Measurements from ENCODE around the gene NEUROD2. TPM values are rescaled to one million over a fixed set of nuclear protein-coding genes. Genes with fewer than 3 reads are reported as not detected.
"Not testable (repeated sequence)": the region's sequence is repeated elsewhere in the genome, so short reads cannot be mapped to it uniquely, and the experiment has no call there.

Gene NEUROD2
- total RNA-seq, 1 donor: under 0.01 TPM

- no peaks in the 10 kb centered on the region for H3K9me3 ChIP-seq (ENCODE audit: low read depth, low read length)
Measured at GRCh38 chr17:39595928-39596510, 11.7 kb downstream of the NEUROD2 start.

GRCh38 chr17:39595294-39595693 lies 12.4 kb downstream of the NEUROD2 start:
- Histone ChIP-seq H3K9me3 (ENCODE audit: low read depth, low read length) (no peaks in the 10 kb centered on the region), H3K4me1 (ENCODE audit: insufficient read depth, low read length) (peaks cover 15% of the 10 kb centered on the region), H3K4me3 (ENCODE audit: low read length) (no peak overlapping the region), H3K27me3 (ENCODE audit: insufficient read depth, low read length) (peaks cover 80% of the 10 kb centered on the region)

More at GRCh38 chr17:39595928-39596510, 11.7 kb downstream of the NEUROD2 start:
- Histone ChIP-seq H3K4me1 (ENCODE audit: insufficient read depth, low read length) (peaks cover 15% of the 10 kb centered on the region), H3K27me3 (ENCODE audit: insufficient read depth, low read length) (peaks cover 88% of the 10 kb centered on the region), H3K4me3 (ENCODE audit: low read length) (no peak overlapping the region)

- peaks cover 6% of the 10 kb centered on the region for H3K4me1 ChIP-seq (ENCODE audit: insufficient read depth, low read length)
- peaks cover 61% of the 10 kb centered on the region for H3K27me3 ChIP-seq (ENCODE audit: insufficient read depth, low read length)
- H3K4me3 ChIP-seq (ENCODE audit: low read length): no peak overlapping the region
- no peaks in the 10 kb centered on the region for H3K9me3 ChIP-seq (ENCODE audit: low read depth, low read length)
Measured at GRCh38 chr17:39593371-39593770, 14.3 kb downstream of the NEUROD2 start.

DNA sequence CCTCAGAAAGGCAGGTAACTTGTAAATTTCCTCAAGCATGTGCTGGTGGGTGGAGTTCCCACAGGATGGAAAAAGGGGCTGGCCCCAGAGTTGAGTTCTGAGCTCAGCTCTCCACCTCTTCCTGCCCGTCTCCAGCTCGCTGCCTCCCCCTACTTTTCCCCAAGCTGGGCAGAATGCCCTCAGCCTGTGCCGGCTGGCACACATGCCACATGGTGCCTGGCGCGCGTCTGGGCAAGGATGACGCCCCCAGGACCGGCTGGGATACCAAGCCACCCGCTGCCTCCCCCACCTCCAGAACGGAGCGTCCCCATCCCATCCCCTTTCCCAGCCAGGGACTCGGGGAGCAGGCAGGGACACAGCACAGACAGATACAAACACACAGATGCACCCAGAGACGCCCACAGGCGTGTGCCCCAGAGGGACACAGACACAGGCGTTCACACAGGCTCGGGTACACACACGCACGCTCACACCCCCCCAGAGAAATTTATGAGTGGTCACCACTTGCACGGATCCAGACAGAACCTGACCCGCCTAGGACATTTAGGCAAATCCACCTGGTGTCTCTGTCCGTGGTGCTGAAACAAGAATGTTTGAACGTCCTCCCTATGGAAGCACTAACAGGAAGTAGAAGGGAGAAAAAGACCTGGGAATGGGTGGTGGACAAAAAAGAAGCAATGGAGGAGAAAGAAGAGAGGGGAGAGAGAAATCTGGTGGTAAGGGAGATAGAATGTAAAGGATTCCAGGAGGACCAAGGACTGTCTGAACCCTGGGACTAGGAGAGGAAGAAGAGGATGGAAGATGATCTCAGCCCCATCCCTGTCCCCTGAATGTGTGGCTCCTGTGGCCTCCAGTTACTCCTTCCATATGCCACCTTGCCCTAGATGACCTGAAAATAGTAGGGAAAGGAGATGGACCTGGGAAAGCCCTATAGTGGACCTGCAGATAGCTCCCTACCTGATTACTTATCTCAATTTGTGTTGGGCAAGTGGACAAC lies 15.5 kb downstream of the NEUROD2 start:
- peaks cover 51% of the 10 kb centered on the region for H3K27me3 ChIP-seq (ENCODE audit: insufficient read depth, low read length)
- H3K9me3 ChIP-seq (ENCODE audit: low read depth, low read length): no peaks in the 10 kb centered on the region
- H3K4me1 ChIP-seq (ENCODE audit: insufficient read depth, low read length): no peaks in the 10 kb centered on the region
- no peak overlapping the region for H3K4me3 ChIP-seq (ENCODE audit: low read length)

DNA sequence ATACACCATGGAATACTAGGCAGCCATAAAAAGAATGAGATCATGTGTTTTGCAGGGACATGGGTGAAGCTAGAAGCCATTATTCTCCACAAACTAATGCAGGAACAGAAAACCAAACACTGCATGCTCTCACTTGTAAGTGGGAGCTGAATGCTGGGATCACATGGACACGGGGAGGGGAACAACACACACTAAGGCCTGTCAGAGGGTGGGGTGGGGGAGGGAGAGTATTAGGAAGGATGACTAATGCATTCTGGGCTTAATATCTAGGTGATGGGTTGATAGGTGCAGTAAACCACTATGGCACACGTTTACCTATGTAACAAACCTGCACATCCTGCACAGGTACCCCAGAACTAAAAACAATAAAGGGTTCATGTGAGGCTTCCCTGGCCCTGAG lies 17.5 kb downstream of the NEUROD2 start:
- H3K4me1 ChIP-seq (ENCODE audit: insufficient read depth, low read length); H3K9me3 ChIP-seq (ENCODE audit: low read depth, low read length); H3K4me3 ChIP-seq (ENCODE audit: low read length): not testable (repeated sequence)
- peaks cover 33% of the 10 kb centered on the region for H3K27me3 ChIP-seq (ENCODE audit: insufficient read depth, low read length)

DNA sequence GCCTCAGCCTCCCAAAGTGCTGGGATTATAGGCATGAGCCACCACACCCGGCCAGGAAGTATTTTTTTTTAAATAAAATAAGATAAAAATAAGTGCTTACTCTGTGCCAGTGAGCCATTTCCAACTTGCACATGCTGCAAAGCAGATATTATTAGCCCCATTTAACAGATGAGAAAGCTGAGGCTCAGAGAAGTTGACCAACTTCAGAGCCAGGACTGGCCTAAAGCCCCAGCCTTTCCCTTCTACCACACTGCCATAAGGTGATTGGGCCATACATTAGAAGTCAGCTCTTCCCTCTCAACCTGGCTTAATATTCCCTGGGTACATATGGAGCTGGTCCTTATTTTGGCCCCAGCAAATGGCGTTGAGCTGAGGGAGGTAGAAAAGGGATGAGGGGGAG lies 25.1 kb downstream of the NEUROD2 start:
- H3K4me3 ChIP-seq (ENCODE audit: low read length): no peak overlapping the region
- no peaks in the 10 kb centered on the region for H3K27me3 ChIP-seq (ENCODE audit: insufficient read depth, low read length)
- no peaks in the 10 kb centered on the region for H3K9me3 ChIP-seq (ENCODE audit: low read depth, low read length)
- H3K4me1 ChIP-seq (ENCODE audit: insufficient read depth, low read length): no peaks in the 10 kb centered on the region

- H3K4me1 ChIP-seq (ENCODE audit: insufficient read depth, low read length): no peaks in the 10 kb centered on the region
- H3K4me3 ChIP-seq (ENCODE audit: low read length): no peak overlapping the region
- no peaks in the 10 kb centered on the region for H3K9me3 ChIP-seq (ENCODE audit: low read depth, low read length)
- H3K27me3 ChIP-seq (ENCODE audit: insufficient read depth, low read length): no peaks in the 10 kb centered on the region
Measured at GRCh38 chr17:39581759-39582085, 26.0 kb downstream of the NEUROD2 start.

DNA sequence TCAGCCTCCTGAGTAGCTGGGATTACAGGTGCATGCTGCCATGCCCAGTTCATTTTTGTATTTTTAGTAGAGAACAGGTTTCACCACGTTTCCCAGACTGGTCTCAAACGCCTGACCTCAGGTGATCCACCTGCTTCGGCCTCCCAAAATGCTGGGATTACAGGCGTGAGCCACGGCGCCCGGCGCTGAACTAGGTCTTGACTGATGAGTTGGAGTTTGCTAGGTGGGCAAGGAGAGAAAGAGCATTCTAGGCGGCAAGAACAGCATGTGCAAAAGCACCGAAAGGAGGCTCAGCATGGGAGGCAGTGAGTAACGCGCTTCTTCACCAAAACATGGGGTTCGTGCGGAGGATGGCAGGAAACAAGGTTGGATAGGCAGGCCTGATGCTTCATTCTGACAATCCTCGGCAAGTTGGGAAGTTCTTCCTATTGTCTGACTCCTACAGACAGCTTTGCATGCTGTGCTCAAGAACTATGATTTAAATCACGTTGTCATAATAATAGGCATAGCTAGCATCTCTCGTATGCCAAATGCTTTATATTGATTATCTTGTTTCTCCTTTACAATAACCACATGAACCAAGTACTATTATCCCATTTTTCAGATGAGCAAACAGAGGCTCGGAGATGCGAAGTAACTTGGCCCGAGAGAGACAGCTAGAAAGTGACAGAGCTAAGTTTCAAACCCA lies 26.5 kb downstream of the NEUROD2 start:
- no peaks in the 10 kb centered on the region for H3K27me3 ChIP-seq (ENCODE audit: insufficient read depth, low read length)
- H3K4me1 ChIP-seq (ENCODE audit: insufficient read depth, low read length): no peaks in the 10 kb centered on the region
- no peak overlapping the region for H3K4me3 ChIP-seq (ENCODE audit: low read length)
- H3K9me3 ChIP-seq (ENCODE audit: low read depth, low read length): no peaks in the 10 kb centered on the region

- H3K4me1 ChIP-seq (ENCODE audit: insufficient read depth, low read length): no peaks in the 10 kb centered on the region
- H3K27me3 ChIP-seq (ENCODE audit: insufficient read depth, low read length): no peaks in the 10 kb centered on the region
- no peaks in the 10 kb centered on the region for H3K9me3 ChIP-seq (ENCODE audit: low read depth, low read length)
- no peak overlapping the region for H3K4me3 ChIP-seq (ENCODE audit: low read length)
Measured at GRCh38 chr17:39580082-39580468, 27.6 kb downstream of the NEUROD2 start.

DNA sequence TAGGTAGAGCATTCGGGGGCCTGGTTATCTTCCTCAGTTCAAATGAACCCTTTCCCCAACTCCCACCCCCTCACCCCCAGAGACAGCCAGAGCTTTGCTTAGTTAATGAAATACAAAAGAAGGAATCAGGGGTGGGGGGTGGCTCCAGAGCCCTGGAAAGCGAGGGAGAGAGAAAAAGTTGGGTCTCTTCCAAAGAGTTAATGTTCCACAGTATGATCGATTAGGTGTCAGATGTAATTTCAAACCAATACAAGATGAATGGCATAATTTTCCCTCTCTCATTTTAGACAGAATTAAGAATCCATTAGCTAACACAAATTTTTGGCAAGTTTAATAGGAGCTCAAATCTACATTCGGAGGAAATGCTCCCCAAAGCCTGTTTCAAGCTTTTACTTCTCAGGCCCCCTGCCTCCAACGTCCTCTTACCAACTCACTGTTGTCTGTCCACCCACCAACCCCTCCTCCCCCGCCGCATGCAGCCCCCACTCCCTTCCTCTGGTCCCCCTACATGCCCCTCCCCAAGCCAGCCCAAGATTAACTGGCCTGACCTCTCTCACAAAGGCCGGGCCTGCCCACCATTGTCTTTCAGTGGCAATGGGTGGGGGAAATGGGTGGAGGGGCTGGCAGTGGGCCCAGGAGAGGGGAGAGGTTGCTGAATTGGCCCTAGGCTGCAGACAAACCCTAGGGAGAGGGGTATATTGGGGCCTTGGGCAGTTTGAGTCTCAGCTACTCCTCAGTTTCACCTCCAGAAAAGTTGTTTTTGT lies 28.2 kb downstream of the NEUROD2 start:
- H3K9me3 ChIP-seq (ENCODE audit: low read depth, low read length): no peaks in the 10 kb centered on the region
- no peaks in the 10 kb centered on the region for H3K27me3 ChIP-seq (ENCODE audit: insufficient read depth, low read length)
- no peaks in the 10 kb centered on the region for H3K4me1 ChIP-seq (ENCODE audit: insufficient read depth, low read length)
- no peak overlapping the region for H3K4me3 ChIP-seq (ENCODE audit: low read length)

DNA sequence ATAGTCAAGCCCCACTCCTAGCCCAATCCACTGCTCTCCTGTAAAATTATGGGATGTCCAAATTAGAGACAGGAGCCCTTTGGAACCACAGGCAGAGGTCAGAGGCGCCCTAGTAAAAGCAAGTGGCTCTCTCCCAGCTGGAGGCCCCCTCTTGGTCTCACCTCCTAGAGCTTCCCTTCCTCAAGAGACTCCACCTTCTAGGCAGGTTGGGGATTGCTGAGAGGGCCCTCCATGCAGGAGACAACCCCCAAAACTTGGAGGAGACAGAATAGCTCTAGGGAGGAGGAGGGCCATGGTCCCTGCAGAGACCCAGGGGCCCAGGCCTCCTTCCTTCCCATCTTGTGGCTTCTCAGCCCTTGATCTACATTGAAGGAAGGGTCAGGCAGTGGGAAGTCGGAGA lies 29.4 kb downstream of the NEUROD2 start:
- Histone ChIP-seq H3K27me3 (ENCODE audit: insufficient read depth, low read length) (no peaks in the 10 kb centered on the region), H3K4me1 (ENCODE audit: insufficient read depth, low read length) (peaks cover 1% of the 10 kb centered on the region), H3K9me3 (ENCODE audit: low read depth, low read length) (no peaks in the 10 kb centered on the region), H3K4me3 (ENCODE audit: low read length) (no peak overlapping the region)

DNA sequence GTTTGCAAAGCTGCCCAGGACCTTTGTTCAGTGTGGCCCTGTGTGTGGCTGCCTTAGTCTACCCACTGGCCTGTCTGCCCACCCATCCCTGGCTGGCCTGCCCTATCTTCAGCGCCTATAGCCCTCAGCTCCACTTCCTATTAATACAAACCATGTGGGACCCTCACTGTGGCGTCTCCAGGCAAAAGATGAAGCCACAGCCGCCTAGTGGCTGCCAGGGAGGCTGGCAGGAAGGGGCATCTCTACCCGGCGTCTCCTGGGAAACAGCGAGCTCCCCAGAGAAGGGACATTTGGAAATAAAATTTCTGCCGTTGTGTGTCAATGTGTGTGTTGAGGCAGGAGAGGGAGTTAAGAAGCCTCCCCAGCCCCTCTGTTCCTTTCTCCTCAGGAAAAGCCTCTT lies 31.5 kb downstream of the NEUROD2 start:
- Histone ChIP-seq H3K4me1 (ENCODE audit: insufficient read depth, low read length) (peaks cover 7% of the 10 kb centered on the region), H3K4me3 (ENCODE audit: low read length) (no peak overlapping the region), H3K27me3 (ENCODE audit: insufficient read depth, low read length) (no peaks in the 10 kb centered on the region), H3K9me3 (ENCODE audit: low read depth, low read length) (no peaks in the 10 kb centered on the region)

DNA sequence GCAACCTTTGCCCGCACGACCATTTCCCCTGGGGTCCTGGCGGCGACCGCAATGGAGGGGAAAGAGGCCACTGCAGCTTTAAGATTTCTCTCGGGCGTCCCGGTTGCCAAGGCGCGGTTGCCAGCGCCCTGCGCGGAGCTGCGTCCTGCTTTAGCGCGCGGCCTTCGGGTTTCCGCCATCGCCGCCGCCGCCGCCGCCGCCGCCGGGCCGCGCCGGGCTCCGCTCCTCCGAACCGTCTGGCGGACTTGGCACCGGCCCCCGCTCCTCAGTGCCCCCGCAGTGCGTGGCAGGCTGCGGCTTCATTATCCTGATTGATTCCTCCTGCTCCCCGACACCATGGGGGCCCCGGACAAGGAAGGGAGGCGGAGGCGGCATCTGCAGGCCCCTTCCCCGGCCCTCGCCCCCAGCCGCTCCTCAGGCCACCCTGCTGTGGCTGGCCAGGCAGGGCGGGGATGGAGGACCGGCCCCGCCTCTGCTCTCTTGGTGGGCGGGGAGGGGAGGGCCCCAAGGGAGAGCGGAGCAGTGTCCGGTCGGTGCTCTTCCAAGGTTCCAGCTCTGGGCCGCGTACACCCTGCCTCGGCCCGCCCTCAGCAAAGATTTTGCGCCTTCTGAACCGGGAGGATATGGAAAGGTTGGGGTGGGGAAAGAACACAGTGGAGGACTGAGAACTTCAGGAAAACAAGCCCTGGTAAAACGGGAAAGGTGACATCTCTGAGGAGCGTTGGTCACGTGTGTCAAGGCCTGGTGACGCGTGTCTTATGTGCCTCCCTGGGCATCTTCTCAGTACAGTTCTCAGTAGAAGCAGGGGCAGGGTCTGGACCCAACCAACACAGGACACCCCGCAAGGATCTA lies 34.0 kb downstream of the NEUROD2 start:
- Histone ChIP-seq H3K4me1 (ENCODE audit: insufficient read depth, low read length) (peaks cover 18% of the 10 kb centered on the region), H3K4me3 (ENCODE audit: low read length) (peak overlapping the region; percentile 12), H3K27me3 (ENCODE audit: insufficient read depth, low read length) (no peaks in the 10 kb centered on the region), H3K9me3 (ENCODE audit: low read depth, low read length) (no peaks in the 10 kb centered on the region)

- no peaks in the 10 kb centered on the region for H3K9me3 ChIP-seq (ENCODE audit: low read depth, low read length)
- H3K4me3 ChIP-seq (ENCODE audit: low read length): no peak overlapping the region
- peaks cover 20% of the 10 kb centered on the region for H3K4me1 ChIP-seq (ENCODE audit: insufficient read depth, low read length)
- no peaks in the 10 kb centered on the region for H3K27me3 ChIP-seq (ENCODE audit: insufficient read depth, low read length)
Measured at GRCh38 chr17:39572121-39572520, 35.6 kb downstream of the NEUROD2 start.

All from mononuclear cell (primary cell).